K562 (cell line): ENCODE measurements around the gene ELMO1. TPM values are rescaled to one million over a fixed set of nuclear protein-coding genes. Genes with fewer than 3 reads are reported as not detected.

Experiments
- ATAC-seq: fragments of 200-7000 bp; cut with Tn5 transposase; 3 replicates; pipeline ENCODE4 v1.9.1; 2020; ENCODE audit warnings: moderate library complexity
- BruUV-seq: library from RNA; stranded (reverse); fragments of 400-500 nt; replicated peaks from 2 replicates; lab custom pipeline; 2021; lab: Mats Ljungman, UMichigan
- CTCF ChIA-PET: fragments of 300-600 bp; formaldehyde crosslinking; extraction: SDS; loops from one replicate; lab custom pipeline; 2021; ENCODE audit warnings: low intra/inter-chr PET ratio; lab: Yijun Ruan, JAX
- POLR2A ChIA-PET: fragments of 300-600, 350-650 bp; sonication (Branson Sonifier 250); formaldehyde crosslinking; extraction: SDS; loops from one replicate; lab custom pipeline; 2021; ENCODE audit warnings: antibody characterized with exemption, inconsistent platforms; lab: Yijun Ruan, JAX
- DNase-seq, 4 experiments: peaks; one replicate each; pipeline versions ENCODE4 v3.0.0 to v3.0.0-alpha.2; 2011 to 2018; ENCODE audit warnings: low spot score in 3 of 4, mixed read lengths in 3 of 4; ENCODE audit errors: extremely low read depth in 1 of 4
- FAIRE-seq: peaks from 2 replicates; lab custom pipeline; 2011; peaks lifted over from hg19 to GRCh38; lab: Jason Lieb, UNC
- H2AFZ ChIP-seq: 2 replicates; pipeline ENCODE4 v1.6.0; 2011; ENCODE audit warnings: low read depth, low read length, control low read depth, inconsistent platforms
- H3K27ac ChIP-seq: fragments of 200-600 bp; 3 replicates; pipeline ENCODE4 v1.8.0; 2011; ENCODE audit warnings: low read depth, mild to moderate bottlenecking, control low read depth, inconsistent platforms, low read length, moderate library complexity, mixed read lengths; ENCODE audit errors: extremely low read depth
- H3K27me3 ChIP-seq, 2 experiments: fragments of 300-600 bp in 1 of 2; 2 replicates in 1 of 2; 3 replicates in 1 of 2; pipeline versions ENCODE4 v1.6.0 to v1.8.0; 2011; ENCODE audit warnings: inconsistent platforms in 2 of 2, low read length in 2 of 2, mild to moderate bottlenecking in 1 of 2, mixed read lengths in 1 of 2, moderate library complexity in 1 of 2; ENCODE audit not compliant: control insufficient read depth in 2 of 2, insufficient read depth in 2 of 2
- H3K36me3 ChIP-seq: fragments of 300-600 bp; 3 replicates; pipeline ENCODE4 v1.8.0; 2011; ENCODE audit warnings: mild to moderate bottlenecking, low read length, inconsistent platforms; ENCODE audit not compliant: control insufficient read depth, insufficient read depth
- H3K4me1 ChIP-seq, 2 experiments: fragments of 200-600 bp in 1 of 2; replicated peaks in 1 of 2; 2 replicates in 1 of 2; 3 replicates in 1 of 2; pipeline versions ENCODE4 v1.5.1 to v1.8.0; 2011; ENCODE audit warnings: inconsistent platforms in 2 of 2, low read length in 2 of 2, mild to moderate bottlenecking in 1 of 2, mixed read lengths in 1 of 2, moderate library complexity in 1 of 2; ENCODE audit not compliant: control insufficient read depth in 2 of 2, insufficient read depth in 2 of 2
- H3K4me2 ChIP-seq: 2 replicates; pipeline ENCODE4 v1.6.1; 2011; ENCODE audit warnings: low read length, control low read depth, inconsistent platforms, mixed read lengths; ENCODE audit not compliant: insufficient read depth
- H3K4me3 ChIP-seq: fragments of 200-600 bp; sonication (generic), shearing (Covaris generic); 2 replicates; pipeline ENCODE4 v1.5.1; 2016; ENCODE audit warnings: control low read depth, inconsistent platforms
- H3K79me2 ChIP-seq: fragments of 200-600 bp; 3 replicates; pipeline ENCODE4 v1.8.0; 2011; ENCODE audit warnings: low read length, inconsistent platforms; ENCODE audit not compliant: control insufficient read depth, insufficient read depth
- H3K9ac ChIP-seq, 2 experiments: 2 replicates each; pipeline versions ENCODE4 v1.6.0 to v1.6.1; 2011; ENCODE audit warnings: low read depth in 2 of 2, low read length in 2 of 2, control low read depth in 1 of 2, inconsistent platforms in 1 of 2, mild to moderate bottlenecking in 1 of 2, mixed read lengths in 1 of 2; ENCODE audit not compliant: insufficient read depth in 1 of 2
- H3K9me1 ChIP-seq: one replicate; pipeline ENCODE4 v1.6.0; 2011; ENCODE audit warnings: inconsistent platforms, mild to moderate bottlenecking, low read length, moderate library complexity; ENCODE audit not compliant: control insufficient read depth, insufficient read depth
- H3K9me3 ChIP-seq: replicated peaks from 2 replicates; pipeline ENCODE4 v1.5.1; 2011; ENCODE audit warnings: low read depth, low read length, inconsistent platforms; ENCODE audit not compliant: control insufficient read depth, insufficient read depth
- H4K20me1 ChIP-seq: replicated peaks from 2 replicates; pipeline ENCODE4 v1.6.1; 2011; ENCODE audit warnings: low read length, inconsistent platforms, mixed read lengths; ENCODE audit not compliant: control insufficient read depth, insufficient read depth
- BRD4 ChIP-seq: fragments of 200-600 bp; sonication (generic); IDR thresholded peaks from 2 replicates; pipeline ENCODE4 v1.6.1; 2017; ENCODE audit warnings: inconsistent platforms
- BRF1 ChIP-seq: IDR thresholded peaks from 3 replicates; pipeline ENCODE4 v1.6.1; 2011; ENCODE audit warnings: borderline replicate concordance, mild to moderate bottlenecking; ENCODE audit not compliant: insufficient read length; ENCODE audit errors: extremely low read depth
- CHD2 ChIP-seq: IDR thresholded peaks from 2 replicates; pipeline ENCODE4 v1.6.1; 2011; ENCODE audit warnings: low read depth, low read length
- LARP7 ChIP-seq: fragments of 450-650 bp; IDR thresholded peaks from 2 replicates; pipeline ENCODE4 v1.6.1; 2016
- MXI1 ChIP-seq: IDR thresholded peaks from 2 replicates; pipeline ENCODE4 v1.6.1; 2011; ENCODE audit warnings: low read depth, mild to moderate bottlenecking, improper control_type of control experiment, low read length
- NCOA2 ChIP-seq, 2 experiments: fragments of 450-650 bp; IDR thresholded peaks; 2 replicates each; pipeline ENCODE4 v1.6.1; 2018; ENCODE audit warnings: mild to moderate bottlenecking in 2 of 2, moderate library complexity in 1 of 2; ENCODE audit not compliant: partially characterized antibody in 2 of 2
- NFIX ChIP-seq: fragments of 250-450 bp; sonication (Bioruptor Pico); IDR thresholded peaks from 2 replicates; pipeline ENCODE4 v1.4.0; 2020; ENCODE audit warnings: low read depth, mild to moderate bottlenecking, moderate library complexity
- TRIM24 ChIP-seq, 2 experiments: fragments of 450-650 bp; IDR thresholded peaks; 2 replicates each; pipeline ENCODE4 v1.6.1; 2016
- ZFP91 ChIP-seq: sonication (generic); formaldehyde crosslinking; IDR thresholded peaks from 2 replicates; pipeline ENCODE4 v1.8.0; 2022; ENCODE audit warnings: mild to moderate bottlenecking, missing genetic modification reagents
- ZNF444 ChIP-seq: fragments of 250-450 bp; sonication (Bioruptor Pico); IDR thresholded peaks from 2 replicates; pipeline ENCODE4 v1.4.0; 2020; ENCODE audit warnings: mild to moderate bottlenecking, moderate library complexity
- ZNF639 ChIP-seq, 2 experiments: fragments of 200-800 bp in 1 of 2; sonication (Bioruptor generic) in 1 of 2; sonication (generic) in 1 of 2; formaldehyde crosslinking in 1 of 2; IDR thresholded peaks in 1 of 2; conservative IDR thresholded peaks in 1 of 2; 2 replicates each; pipeline versions ENCODE4 v1.5.0 to v1.6.1; 2016 to 2020; ENCODE audit warnings: missing compliant biosample characterization in 1 of 2, missing genetic modification characterization in 1 of 2, missing genetic modification reagents in 1 of 2
- WGBS: fragments of 100-300 bp; shearing (Covaris generic); methylation state at CpG from one replicate; pipeline ENCODE4 v1.1.6; 2016; ENCODE audit warnings: low coverage, mixed read lengths; ENCODE audit not compliant: insufficient coverage; ENCODE audit errors: missing lambda C conversion rate; 5-methylcytosine and 5-hydroxymethylcytosine counted together
- in situ Hi-C: fragments of 300-500 bp; cut with MboI; formaldehyde crosslinking; loops from 4 replicates; pipeline ENCODE4 v1.15.0; 2018; ENCODE audit warnings: inconsistent platforms, mixed read lengths
- intact Hi-C: fragments of 100-400 bp; cut with micrococcal nuclease; formaldehyde crosslinking; loops from 2 replicates; pipeline ENCODE4 v1.14.2; 2022
- polyA plus RNA-seq, 8 experiments: library from polyadenylated mRNA; depleted of rRNA in 4 of 8; stranded (reverse) in 5 of 8; unstranded in 3 of 8; fragments of >200 nt; fragmentation: Nextera tagmentation in 2 of 8; fragmentation: Illumina TruSeq in 1 of 8; extraction: Ambion mirVana in 2 of 8; extraction: Trizol in 1 of 8; gene quantifications; 2 replicates each; pipeline versions ENCODE4 v1.2.1 to v1.2.3, GENCODE V29; 2011 to 2014; ENCODE audit warnings: inconsistent platforms in 1 of 8, missing spikeins in 1 of 8
- total RNA-seq, 7 experiments: library from RNA; depleted of rRNA in 6 of 7; stranded (reverse); fragments of >200 nt in 6 of 7; fragmentation: Illumina TruSeq in 2 of 7; extraction: Trizol in 2 of 7; gene quantifications; 2 replicates each; pipeline versions ENCODE4 v1.2.1 to v1.2.3, GENCODE V29; 2011 to 2021; ENCODE audit warnings: low replicate concordance in 1 of 7

Gene ELMO1
- total and polyA plus RNA-seq, 9 of the 15 experiments (the other 6 are each of a cell fraction or from before 2014, with no cell fraction given), result 0.36 to 7.2 (median 3.6) TPM

GRCh38 chr7:37452346-37452745 lies 3.7 kb upstream of the ELMO1 start:
- Histone ChIP-seq H3K9me1 (no peaks in the 10 kb centered on the region), H2AFZ (no peak overlapping the region), H3K4me3 (no peak overlapping the region), H3K27ac (no peak overlapping the region), H3K9ac (no peak overlapping the region), H3K27me3 (peaks cover 8 to 18% of the 10 kb centered on the region in 2 experiments; a peak in 4 of 5 replicates), H3K4me2 (no peak overlapping the region), H3K4me1 (peaks cover 0 to 17% of the 10 kb centered on the region in 2 experiments; a peak in 2 of 5 replicates), H4K20me1 (no peaks in the 10 kb centered on the region), H3K79me2 (no peaks in the 10 kb centered on the region), H3K36me3 (no peaks in the 10 kb centered on the region), H3K9me3 (no peaks in the 10 kb centered on the region)
- BruUV-seq, result no TSS peak
- WGBS, result 3% methylated on average over 5 of the region's 5 CpGs
- intact Hi-C loops, result no loop called here
- in situ Hi-C loops, result no loop called here
- ChIA-PET CTCF (no interaction called here), POLR2A (no interaction called here)
- DNase-seq (no peak), ATAC-seq (no peak), FAIRE-seq (no peak)
- TF ChIP-seq ZNF639 (CRISPR knock-in tag; conservative IDR thresholded peaks at IDR 0.05 in 1 of 2, IDR thresholded peaks at IDR 0.05 in 1 of 2) (no peak), ZNF444 (CRISPR knock-in tag) (no peak), ZFP91 (CRISPR knock-in tag) (no peak), BRD4 (no peak), NFIX (no peak), BRF1 (no peak), LARP7 (no peak), TRIM24 (IDR thresholded peaks at IDR 0.05) (no peak), NCOA2 (IDR thresholded peaks at IDR 0.05; ENCODE audit: partially characterized antibody in 2 of 2) (no peak), MXI1 (no peak), CHD2 (no peak)
